GM23338 (cell line): ENCODE measurements around the gene KRT31. TPM values are rescaled to one million over a fixed set of nuclear protein-coding genes. Genes with fewer than 3 reads are reported as not detected.

Experiments
- ATAC-seq: fragments of 200-7000 bp; cut with Tn5 transposase; 3 replicates; pipeline ENCODE4 v1.9.1; 2020
- DNase-seq: peaks from one replicate; pipeline ENCODE4 v3.0.0-alpha.2; 2015; ENCODE audit warnings: low spot score
- H2AFZ ChIP-seq: fragments of 200-600 bp; sonication (generic); 2 replicates; pipeline ENCODE4 v1.8.0; 2016; ENCODE audit warnings: antibody characterized with exemption, mild to moderate bottlenecking, moderate library complexity
- H3F3A ChIP-seq: fragments of 200-600 bp; sonication (generic); replicated peaks from 2 replicates; pipeline ENCODE4 v1.8.0; 2017; ENCODE audit warnings: antibody characterized with exemption, mixed run types, low read depth
- H3K27ac ChIP-seq: fragments of 200-600 bp; sonication (generic); 2 replicates; pipeline ENCODE4 v1.6.1; 2016; ENCODE audit warnings: low read depth
- H3K27me3 ChIP-seq: fragments of 200-600 bp; sonication (generic); 2 replicates; pipeline ENCODE4 v1.8.0; 2016; ENCODE audit warnings: mild to moderate bottlenecking, mixed run types, moderate library complexity; ENCODE audit not compliant: insufficient read depth
- H3K36me3 ChIP-seq: fragments of 200-600 bp; sonication (generic); 2 replicates; pipeline ENCODE4 v1.8.0; 2016; ENCODE audit warnings: mild to moderate bottlenecking; ENCODE audit not compliant: insufficient read depth
- H3K4me1 ChIP-seq: fragments of 200-600 bp; sonication (generic); 2 replicates; pipeline ENCODE4 v1.8.0; 2016; ENCODE audit warnings: mild to moderate bottlenecking, moderate library complexity; ENCODE audit not compliant: insufficient read depth
- H3K4me2 ChIP-seq: fragments of 200-600 bp; sonication (generic); 2 replicates; pipeline ENCODE4 v1.7.1; 2017; ENCODE audit warnings: mixed run types
- H3K4me3 ChIP-seq: fragments of 200-600 bp; sonication (generic); 2 replicates; pipeline ENCODE4 v1.6.1; 2016; ENCODE audit warnings: mixed run types
- H3K79me2 ChIP-seq: fragments of 200-600 bp; sonication (generic); replicated peaks from 2 replicates; pipeline ENCODE4 v1.8.0; 2017; ENCODE audit warnings: mild to moderate bottlenecking; ENCODE audit not compliant: insufficient read depth
- H3K9me2 ChIP-seq: fragments of 200-600 bp; sonication (generic); 2 replicates; pipeline ENCODE4 v1.8.0; 2017; ENCODE audit not compliant: insufficient read depth
- H4K20me1 ChIP-seq: fragments of 200-600 bp; sonication (generic); replicated peaks from 2 replicates; pipeline ENCODE4 v1.8.0; 2017; ENCODE audit warnings: mild to moderate bottlenecking; ENCODE audit not compliant: insufficient read depth
- H3K27ac Mint-ChIP-seq: 2 replicates; pipeline ENCODE4 v1.8.0; 2020; ENCODE audit warnings: inconsistent platforms, mild to moderate bottlenecking, moderate library complexity, mixed read lengths
- H3K27me3 Mint-ChIP-seq: 3 replicates; pipeline ENCODE4 v1.8.0; 2022; ENCODE audit warnings: low read depth, mild to moderate bottlenecking, moderate library complexity, mixed read lengths, inconsistent platforms; ENCODE audit not compliant: insufficient read depth, poor library complexity
- H3K36me3 Mint-ChIP-seq: 3 replicates; pipeline ENCODE4 v1.8.0; 2021; ENCODE audit warnings: low read depth, mild to moderate bottlenecking, inconsistent platforms, moderate library complexity, mixed read lengths
- H3K4me1 Mint-ChIP-seq: 3 replicates; pipeline ENCODE4 v1.8.0; 2020; ENCODE audit warnings: mild to moderate bottlenecking, inconsistent platforms, mixed read lengths
- H3K4me3 Mint-ChIP-seq: 3 replicates; pipeline ENCODE4 v1.8.0; 2021; ENCODE audit warnings: moderate library complexity, mild to moderate bottlenecking, inconsistent platforms, mixed read lengths
- H3K9me3 Mint-ChIP-seq: 3 replicates; pipeline ENCODE4 v1.8.0; 2020; ENCODE audit warnings: moderate library complexity, mild to moderate bottlenecking, inconsistent platforms, mixed read lengths
- CREB1 ChIP-seq: fragments of 250-450 bp; sonication (Bioruptor Pico); IDR thresholded peaks from 2 replicates; pipeline ENCODE4 v1.5.0; 2020; ENCODE audit warnings: low read depth, mild to moderate bottlenecking, moderate library complexity
- EZH2 ChIP-seq: fragments of 200-600 bp; sonication (generic); IDR thresholded peaks from one replicate; pipeline ENCODE4 v1.8.0; 2017; ENCODE audit warnings: antibody characterized with exemption, mild to moderate bottlenecking, low read depth; ENCODE audit not compliant: unreplicated experiment
- EZH2phosphoT487 ChIP-seq: fragments of 200-600 bp; sonication (generic); IDR thresholded peaks from one replicate; pipeline ENCODE4 v1.8.1; 2018; ENCODE audit warnings: antibody characterized with exemption; ENCODE audit not compliant: unreplicated experiment
- JUNB ChIP-seq: IDR thresholded peaks from one replicate; pipeline ENCODE4 v1.6.1; 2016; ENCODE audit warnings: antibody characterized with exemption; ENCODE audit not compliant: unreplicated experiment
- NANOG ChIP-seq: IDR thresholded peaks from 2 replicates; pipeline ENCODE4 v1.6.1; 2016; ENCODE audit warnings: antibody characterized with exemption, borderline replicate concordance
- POLR2AphosphoS5 ChIP-seq: IDR thresholded peaks from 2 replicates; pipeline ENCODE4 v1.6.1; 2016; ENCODE audit warnings: antibody characterized with exemption, low read depth
- STAT1 ChIP-seq: IDR thresholded peaks from one replicate; pipeline ENCODE4 v1.6.1; 2016; ENCODE audit warnings: antibody characterized with exemption; ENCODE audit not compliant: unreplicated experiment
- ZNF114 ChIP-seq: fragments of 250-450 bp; sonication (Bioruptor Pico); IDR thresholded peaks from 2 replicates; pipeline ENCODE4 v1.5.0; 2020; ENCODE audit warnings: mild to moderate bottlenecking, moderate library complexity
- ZNF331 ChIP-seq: fragments of 250-450 bp; sonication (Bioruptor Pico); IDR thresholded peaks from 2 replicates; pipeline ENCODE4 v1.5.0; 2020; ENCODE audit warnings: low read depth, mild to moderate bottlenecking, moderate library complexity
- polyA plus RNA-seq: library from polyadenylated mRNA; unstranded; fragments of >200 nt; fragmentation: Nextera tagmentation; extraction: Ambion mirVana; gene quantifications from 2 replicates; pipeline ENCODE4 v1.2.1, GENCODE V29; 2016
- total RNA-seq: library from RNA; depleted of rRNA; stranded (reverse); fragments of >200 nt; shearing (Covaris generic); gene quantifications from 2 replicates; pipeline ENCODE4 v1.2.3, GENCODE V29; 2014
- TF ChIP-seq, protein P1 (sequence below), 2 experiments: fragments of 200-600 bp in 1 of 2; sonication (generic) in 1 of 2; conservative IDR thresholded peaks; 2 replicates each; pipeline versions ENCODE4 v1.5.1 to v1.6.1; 2016 to 2017; ENCODE audit warnings: antibody characterized with exemption in 2 of 2, low read depth in 2 of 2, mild to moderate bottlenecking in 2 of 2, moderate library complexity in 1 of 2
- TF ChIP-seq, protein P2 (sequence below): IDR thresholded peaks from one replicate; pipeline ENCODE4 v1.6.1; 2018; ENCODE audit warnings: antibody characterized with exemption; ENCODE audit not compliant: unreplicated experiment
- TF ChIP-seq, protein P3 (sequence below): fragments of 250-450 bp; sonication (Bioruptor Pico); IDR thresholded peaks from 2 replicates; pipeline ENCODE4 v1.5.0; 2020; ENCODE audit warnings: mild to moderate bottlenecking, moderate library complexity
- TF ChIP-seq, protein P4 (sequence below): IDR thresholded peaks from 2 replicates; pipeline ENCODE4 v1.6.1; 2016; ENCODE audit warnings: antibody characterized with exemption

Gene KRT31
- total and polyA plus RNA-seq, 2 experiments from 2014 or later = not detected

DNA sequence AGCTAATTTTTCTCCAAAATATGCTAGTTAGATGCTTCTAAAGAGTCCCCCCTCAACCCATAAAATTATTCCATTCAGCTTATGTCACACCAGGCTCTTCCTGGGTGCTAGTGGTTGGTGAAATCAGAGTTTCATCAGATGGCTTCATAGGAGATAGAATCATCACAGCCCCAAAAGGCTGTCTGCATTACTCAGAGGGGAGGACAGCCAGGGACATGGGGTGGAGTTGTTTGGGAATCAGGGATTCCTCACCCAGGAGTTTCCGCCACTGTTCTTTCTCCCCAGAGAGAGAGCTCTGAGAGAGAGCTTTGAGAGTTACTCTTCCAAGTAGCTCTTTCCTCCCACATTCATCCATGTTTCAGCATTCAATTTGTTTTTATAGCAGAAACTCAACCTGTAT is 15.0 kb downstream of the KRT31 start:
- no peak overlapping the region for H3K27ac ChIP-seq
- H3K4me3 ChIP-seq = no peak overlapping the region
- no peak for DNase-seq
- no peaks in the 10 kb centered on the region for H4K20me1 ChIP-seq
- peaks cover 7% of the 10 kb centered on the region for H3K4me1 ChIP-seq
- H3K4me1 Mint-ChIP-seq = peaks cover 4% of the 10 kb centered on the region; the same call in 1 of the 3 replicates
- no peak overlapping the region for H3K4me3 Mint-ChIP-seq
- no peaks in the 10 kb centered on the region for H3K27me3 ChIP-seq
- no peak for ATAC-seq
- H3K4me2 ChIP-seq = no peak overlapping the region
- no peaks in the 10 kb centered on the region; the same call in 1 of the 3 replicates for H3K36me3 Mint-ChIP-seq
- H3K79me2 ChIP-seq = no peaks in the 10 kb centered on the region
- peaks cover 9% of the 10 kb centered on the region for H3K9me2 ChIP-seq
- H3K27ac Mint-ChIP-seq = no peak overlapping the region
- H2AFZ ChIP-seq = no peak overlapping the region
- H3F3A ChIP-seq = no peaks in the 10 kb centered on the region
- peaks cover 2% of the 10 kb centered on the region for H3K27me3 Mint-ChIP-seq
- H3K9me3 Mint-ChIP-seq = peaks cover 16% of the 10 kb centered on the region
- TF ChIP-seq, protein P1, sequence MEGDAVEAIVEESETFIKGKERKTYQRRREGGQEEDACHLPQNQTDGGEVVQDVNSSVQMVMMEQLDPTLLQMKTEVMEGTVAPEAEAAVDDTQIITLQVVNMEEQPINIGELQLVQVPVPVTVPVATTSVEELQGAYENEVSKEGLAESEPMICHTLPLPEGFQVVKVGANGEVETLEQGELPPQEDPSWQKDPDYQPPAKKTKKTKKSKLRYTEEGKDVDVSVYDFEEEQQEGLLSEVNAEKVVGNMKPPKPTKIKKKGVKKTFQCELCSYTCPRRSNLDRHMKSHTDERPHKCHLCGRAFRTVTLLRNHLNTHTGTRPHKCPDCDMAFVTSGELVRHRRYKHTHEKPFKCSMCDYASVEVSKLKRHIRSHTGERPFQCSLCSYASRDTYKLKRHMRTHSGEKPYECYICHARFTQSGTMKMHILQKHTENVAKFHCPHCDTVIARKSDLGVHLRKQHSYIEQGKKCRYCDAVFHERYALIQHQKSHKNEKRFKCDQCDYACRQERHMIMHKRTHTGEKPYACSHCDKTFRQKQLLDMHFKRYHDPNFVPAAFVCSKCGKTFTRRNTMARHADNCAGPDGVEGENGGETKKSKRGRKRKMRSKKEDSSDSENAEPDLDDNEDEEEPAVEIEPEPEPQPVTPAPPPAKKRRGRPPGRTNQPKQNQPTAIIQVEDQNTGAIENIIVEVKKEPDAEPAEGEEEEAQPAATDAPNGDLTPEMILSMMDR (conservative IDR thresholded peaks at IDR 0.05; ENCODE audit: low read depth in 2 of 2) = no peak
- TF ChIP-seq, protein P2, sequence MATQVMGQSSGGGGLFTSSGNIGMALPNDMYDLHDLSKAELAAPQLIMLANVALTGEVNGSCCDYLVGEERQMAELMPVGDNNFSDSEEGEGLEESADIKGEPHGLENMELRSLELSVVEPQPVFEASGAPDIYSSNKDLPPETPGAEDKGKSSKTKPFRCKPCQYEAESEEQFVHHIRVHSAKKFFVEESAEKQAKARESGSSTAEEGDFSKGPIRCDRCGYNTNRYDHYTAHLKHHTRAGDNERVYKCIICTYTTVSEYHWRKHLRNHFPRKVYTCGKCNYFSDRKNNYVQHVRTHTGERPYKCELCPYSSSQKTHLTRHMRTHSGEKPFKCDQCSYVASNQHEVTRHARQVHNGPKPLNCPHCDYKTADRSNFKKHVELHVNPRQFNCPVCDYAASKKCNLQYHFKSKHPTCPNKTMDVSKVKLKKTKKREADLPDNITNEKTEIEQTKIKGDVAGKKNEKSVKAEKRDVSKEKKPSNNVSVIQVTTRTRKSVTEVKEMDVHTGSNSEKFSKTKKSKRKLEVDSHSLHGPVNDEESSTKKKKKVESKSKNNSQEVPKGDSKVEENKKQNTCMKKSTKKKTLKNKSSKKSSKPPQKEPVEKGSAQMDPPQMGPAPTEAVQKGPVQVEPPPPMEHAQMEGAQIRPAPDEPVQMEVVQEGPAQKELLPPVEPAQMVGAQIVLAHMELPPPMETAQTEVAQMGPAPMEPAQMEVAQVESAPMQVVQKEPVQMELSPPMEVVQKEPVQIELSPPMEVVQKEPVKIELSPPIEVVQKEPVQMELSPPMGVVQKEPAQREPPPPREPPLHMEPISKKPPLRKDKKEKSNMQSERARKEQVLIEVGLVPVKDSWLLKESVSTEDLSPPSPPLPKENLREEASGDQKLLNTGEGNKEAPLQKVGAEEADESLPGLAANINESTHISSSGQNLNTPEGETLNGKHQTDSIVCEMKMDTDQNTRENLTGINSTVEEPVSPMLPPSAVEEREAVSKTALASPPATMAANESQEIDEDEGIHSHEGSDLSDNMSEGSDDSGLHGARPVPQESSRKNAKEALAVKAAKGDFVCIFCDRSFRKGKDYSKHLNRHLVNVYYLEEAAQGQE = no peak
- TF ChIP-seq ZNF114 (CRISPR knock-in tag) (no peak), POLR2AphosphoS5 (no peak), EZH2phosphoT487 (no peak), STAT1 (no peak), ZNF331 (CRISPR knock-in tag) (no peak), EZH2 (no peak), JUNB (no peak), NANOG (no peak), CREB1 (CRISPR knock-in tag) (no peak)
- TF ChIP-seq, protein P3, sequence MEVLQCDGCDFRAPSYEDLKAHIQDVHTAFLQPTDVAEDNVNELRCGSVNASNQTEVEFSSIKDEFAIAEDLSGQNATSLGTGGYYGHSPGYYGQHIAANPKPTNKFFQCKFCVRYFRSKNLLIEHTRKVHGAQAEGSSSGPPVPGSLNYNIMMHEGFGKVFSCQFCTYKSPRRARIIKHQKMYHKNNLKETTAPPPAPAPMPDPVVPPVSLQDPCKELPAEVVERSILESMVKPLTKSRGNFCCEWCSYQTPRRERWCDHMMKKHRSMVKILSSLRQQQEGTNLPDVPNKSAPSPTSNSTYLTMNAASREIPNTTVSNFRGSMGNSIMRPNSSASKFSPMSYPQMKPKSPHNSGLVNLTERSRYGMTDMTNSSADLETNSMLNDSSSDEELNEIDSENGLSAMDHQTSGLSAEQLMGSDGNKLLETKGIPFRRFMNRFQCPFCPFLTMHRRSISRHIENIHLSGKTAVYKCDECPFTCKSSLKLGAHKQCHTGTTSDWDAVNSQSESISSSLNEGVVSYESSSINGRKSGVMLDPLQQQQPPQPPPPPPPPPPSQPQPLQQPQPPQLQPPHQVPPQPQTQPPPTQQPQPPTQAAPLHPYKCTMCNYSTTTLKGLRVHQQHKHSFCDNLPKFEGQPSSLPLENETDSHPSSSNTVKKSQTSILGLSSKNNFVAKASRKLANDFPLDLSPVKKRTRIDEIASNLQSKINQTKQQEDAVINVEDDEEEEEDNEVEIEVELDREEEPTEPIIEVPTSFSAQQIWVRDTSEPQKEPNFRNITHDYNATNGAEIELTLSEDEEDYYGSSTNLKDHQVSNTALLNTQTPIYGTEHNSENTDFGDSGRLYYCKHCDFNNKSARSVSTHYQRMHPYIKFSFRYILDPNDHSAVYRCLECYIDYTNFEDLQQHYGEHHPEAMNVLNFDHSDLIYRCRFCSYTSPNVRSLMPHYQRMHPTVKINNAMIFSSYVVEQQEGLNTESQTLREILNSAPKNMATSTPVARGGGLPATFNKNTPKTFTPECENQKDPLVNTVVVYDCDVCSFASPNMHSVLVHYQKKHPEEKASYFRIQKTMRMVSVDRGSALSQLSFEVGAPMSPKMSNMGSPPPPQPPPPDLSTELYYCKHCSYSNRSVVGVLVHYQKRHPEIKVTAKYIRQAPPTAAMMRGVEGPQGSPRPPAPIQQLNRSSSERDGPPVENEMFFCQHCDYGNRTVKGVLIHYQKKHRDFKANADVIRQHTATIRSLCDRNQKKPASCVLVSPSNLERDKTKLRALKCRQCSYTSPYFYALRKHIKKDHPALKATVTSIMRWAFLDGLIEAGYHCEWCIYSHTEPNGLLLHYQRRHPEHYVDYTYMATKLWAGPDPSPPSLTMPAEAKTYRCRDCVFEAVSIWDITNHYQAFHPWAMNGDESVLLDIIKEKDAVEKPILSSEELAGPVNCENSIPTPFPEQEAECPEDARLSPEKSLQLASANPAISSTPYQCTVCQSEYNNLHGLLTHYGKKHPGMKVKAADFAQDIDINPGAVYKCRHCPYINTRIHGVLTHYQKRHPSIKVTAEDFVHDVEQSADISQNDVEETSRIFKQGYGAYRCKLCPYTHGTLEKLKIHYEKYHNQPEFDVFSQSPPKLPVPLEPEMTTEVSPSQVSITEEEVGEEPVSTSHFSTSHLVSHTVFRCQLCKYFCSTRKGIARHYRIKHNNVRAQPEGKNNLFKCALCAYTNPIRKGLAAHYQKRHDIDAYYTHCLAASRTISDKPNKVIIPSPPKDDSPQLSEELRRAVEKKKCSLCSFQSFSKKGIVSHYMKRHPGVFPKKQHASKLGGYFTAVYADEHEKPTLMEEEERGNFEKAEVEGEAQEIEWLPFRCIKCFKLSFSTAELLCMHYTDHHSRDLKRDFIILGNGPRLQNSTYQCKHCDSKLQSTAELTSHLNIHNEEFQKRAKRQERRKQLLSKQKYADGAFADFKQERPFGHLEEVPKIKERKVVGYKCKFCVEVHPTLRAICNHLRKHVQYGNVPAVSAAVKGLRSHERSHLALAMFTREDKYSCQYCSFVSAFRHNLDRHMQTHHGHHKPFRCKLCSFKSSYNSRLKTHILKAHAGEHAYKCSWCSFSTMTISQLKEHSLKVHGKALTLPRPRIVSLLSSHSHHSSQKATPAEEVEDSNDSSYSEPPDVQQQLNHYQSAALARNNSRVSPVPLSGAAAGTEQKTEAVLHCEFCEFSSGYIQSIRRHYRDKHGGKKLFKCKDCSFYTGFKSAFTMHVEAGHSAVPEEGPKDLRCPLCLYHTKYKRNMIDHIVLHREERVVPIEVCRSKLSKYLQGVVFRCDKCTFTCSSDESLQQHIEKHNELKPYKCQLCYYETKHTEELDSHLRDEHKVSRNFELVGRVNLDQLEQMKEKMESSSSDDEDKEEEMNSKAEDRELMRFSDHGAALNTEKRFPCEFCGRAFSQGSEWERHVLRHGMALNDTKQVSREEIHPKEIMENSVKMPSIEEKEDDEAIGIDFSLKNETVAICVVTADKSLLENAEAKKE (CRISPR knock-in tag) = no peak
- TF ChIP-seq, protein P4, sequence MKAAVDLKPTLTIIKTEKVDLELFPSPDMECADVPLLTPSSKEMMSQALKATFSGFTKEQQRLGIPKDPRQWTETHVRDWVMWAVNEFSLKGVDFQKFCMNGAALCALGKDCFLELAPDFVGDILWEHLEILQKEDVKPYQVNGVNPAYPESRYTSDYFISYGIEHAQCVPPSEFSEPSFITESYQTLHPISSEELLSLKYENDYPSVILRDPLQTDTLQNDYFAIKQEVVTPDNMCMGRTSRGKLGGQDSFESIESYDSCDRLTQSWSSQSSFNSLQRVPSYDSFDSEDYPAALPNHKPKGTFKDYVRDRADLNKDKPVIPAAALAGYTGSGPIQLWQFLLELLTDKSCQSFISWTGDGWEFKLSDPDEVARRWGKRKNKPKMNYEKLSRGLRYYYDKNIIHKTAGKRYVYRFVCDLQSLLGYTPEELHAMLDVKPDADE = no peak
- no peaks in the 10 kb centered on the region for H3K36me3 ChIP-seq
